SK-N-SH (cell line): ENCODE results near the gene METTL27. TPM values are rescaled to one million over a fixed set of nuclear protein-coding genes. Genes with fewer than 3 reads are reported as not detected.
"Not testable (repeated sequence)": the region's sequence is repeated elsewhere in the genome, so short reads cannot be mapped to it uniquely, and the experiment has no call there.

ENCODE experiments used
- CTCF ChIA-PET: fragments of 300-600, 350-600 bp; formaldehyde crosslinking; extraction: SDS; loops from one replicate; lab custom pipeline; 2021; lab: Yijun Ruan, JAX
- POLR2A ChIA-PET: fragments of 350-600 bp; sonication (Branson Sonifier 250); formaldehyde crosslinking; extraction: SDS; loops from one replicate; lab custom pipeline; 2020; ENCODE audit warnings: antibody characterized with exemption, inconsistent platforms; lab: Yijun Ruan, JAX
- DNase-seq: peaks from one replicate; pipeline ENCODE4 v3.0.0; 2012
- H2AFZ ChIP-seq: fragments of 200-600 bp; sonication (generic); 2 replicates; pipeline ENCODE4 v1.8.1; 2016; ENCODE audit warnings: antibody characterized with exemption, mild to moderate bottlenecking, low read depth
- H3F3A ChIP-seq: fragments of 200-600 bp; sonication (generic); replicated peaks from 2 replicates; pipeline ENCODE3; 2016; ENCODE audit warnings: antibody characterized with exemption, mild to moderate bottlenecking; ENCODE audit not compliant: insufficient read depth
- H3K27ac ChIP-seq, 2 experiments: fragments of 200-500 bp in 1 of 2; fragments of 200-600 bp in 1 of 2; sonication (Bioruptor generic) in 1 of 2; sonication (generic), shearing (Covaris generic) in 1 of 2; 2 replicates each; pipeline versions ENCODE4 v1.5.1 to v1.6.1; 2014 to 2016; ENCODE audit warnings: low read depth in 2 of 2, inconsistent platforms in 1 of 2, low read length in 1 of 2, mild to moderate bottlenecking in 1 of 2, mixed read lengths in 1 of 2
- H3K27me3 ChIP-seq: fragments of 200-600 bp; sonication (generic), shearing (Covaris generic); 2 replicates; pipeline ENCODE4 v1.6.1; 2016; ENCODE audit warnings: mixed run types; ENCODE audit not compliant: insufficient read depth
- H3K36me3 ChIP-seq, 2 experiments: fragments of 200-500 bp in 1 of 2; fragments of 200-600 bp in 1 of 2; sonication (Bioruptor generic) in 1 of 2; sonication (generic) in 1 of 2; replicated peaks in 1 of 2; 2 replicates each; pipeline versions ENCODE3 to v1.5.1; 2014 to 2016; ENCODE audit warnings: low read length in 1 of 2, mild to moderate bottlenecking in 1 of 2; ENCODE audit not compliant: insufficient read depth in 2 of 2, control insufficient read depth in 1 of 2
- H3K4me1 ChIP-seq, 2 experiments: fragments of 200-500 bp in 1 of 2; fragments of 200-600 bp in 1 of 2; sonication (Bioruptor generic) in 1 of 2; sonication (generic), shearing (Covaris generic) in 1 of 2; 2 replicates each; pipeline versions ENCODE4 v1.5.1 to v1.6.1; 2014 to 2016; ENCODE audit warnings: low read depth in 1 of 2, low read length in 1 of 2, mixed run types in 1 of 2; ENCODE audit not compliant: insufficient read depth in 2 of 2, control insufficient read depth in 1 of 2
- H3K4me2 ChIP-seq: fragments of 200-600 bp; sonication (generic), shearing (Covaris generic); 2 replicates; pipeline ENCODE4 v1.6.1; 2017; ENCODE audit warnings: mixed run types
- H3K4me3 ChIP-seq, 2 experiments: fragments of 200-500 bp in 1 of 2; fragments of 200-600 bp in 1 of 2; sonication (Bioruptor generic) in 1 of 2; sonication (generic), shearing (Covaris generic) in 1 of 2; 2 replicates each; pipeline versions ENCODE4 v1.5.1 to v1.8.1; 2014 to 2016; ENCODE audit warnings: low read depth in 2 of 2, inconsistent platforms in 1 of 2, low read length in 1 of 2, mild to moderate bottlenecking in 1 of 2, mixed read lengths in 1 of 2, moderate library complexity in 1 of 2
- H3K79me2 ChIP-seq: fragments of 200-600 bp; sonication (generic); 2 replicates; pipeline ENCODE4 v1.8.1; 2017; ENCODE audit warnings: mild to moderate bottlenecking; ENCODE audit not compliant: insufficient read depth
- H3K9ac ChIP-seq: fragments of 200-600 bp; sonication (generic); 2 replicates; pipeline ENCODE4 v1.6.1; 2017; ENCODE audit warnings: mixed run types
- H3K9me2 ChIP-seq: fragments of 200-600 bp; sonication (generic); 2 replicates; pipeline ENCODE4 v1.6.1; 2017; ENCODE audit warnings: mixed run types
- H3K9me3 ChIP-seq: fragments of 200-600 bp; sonication (generic); 2 replicates; pipeline ENCODE4 v1.6.1; 2017; ENCODE audit warnings: mixed run types, mild to moderate bottlenecking, moderate library complexity
- H4K20me1 ChIP-seq: fragments of 200-600 bp; sonication (generic); 2 replicates; pipeline ENCODE4 v1.6.1; 2017; ENCODE audit warnings: mild to moderate bottlenecking, mixed run types; ENCODE audit not compliant: insufficient read depth
- CHD2 ChIP-seq: fragments of 150-350 bp; IDR thresholded peaks from 2 replicates; pipeline ENCODE4 v1.6.1; 2018; ENCODE audit warnings: low read length; ENCODE audit not compliant: partially characterized antibody
- GABPA ChIP-seq: IDR thresholded peaks from 2 replicates; pipeline ENCODE4 v1.4.0; 2012; ENCODE audit warnings: low read depth, mild to moderate bottlenecking
- GATA2 ChIP-seq: sonication (generic); formaldehyde crosslinking; IDR thresholded peaks from 2 replicates; pipeline ENCODE4 v1.5.0; 2020; ENCODE audit warnings: mild to moderate bottlenecking, missing genetic modification reagents
- JUND ChIP-seq: IDR thresholded peaks from 2 replicates; pipeline ENCODE4 v1.4.0; 2012
- MEF2A ChIP-seq: IDR thresholded peaks from 2 replicates; pipeline ENCODE4 v1.4.0; 2012; ENCODE audit warnings: low read depth, borderline replicate concordance
- MXI1 ChIP-seq: IDR thresholded peaks from 2 replicates; pipeline ENCODE4 v1.6.1; 2012; ENCODE audit warnings: mild to moderate bottlenecking, low read depth, low read length, improper control_type of control experiment
- NRF1 ChIP-seq: IDR thresholded peaks from 2 replicates; pipeline ENCODE4 v1.6.1; 2012; ENCODE audit warnings: low read depth, mild to moderate bottlenecking, low read length
- SIN3A ChIP-seq: IDR thresholded peaks from 2 replicates; pipeline ENCODE4 v1.6.1; 2012; ENCODE audit warnings: low read depth, mild to moderate bottlenecking, low read length, moderate library complexity, borderline replicate concordance
- TAF1 ChIP-seq: IDR thresholded peaks from 2 replicates; pipeline ENCODE4 v1.6.1; 2012; ENCODE audit warnings: low read depth, mild to moderate bottlenecking, low read length, moderate library complexity, borderline replicate concordance
- TEAD4 ChIP-seq: IDR thresholded peaks from 2 replicates; pipeline ENCODE4 v1.4.0; 2012; ENCODE audit warnings: mild to moderate bottlenecking, borderline replicate concordance; ENCODE audit not compliant: insufficient read depth
- USF2 ChIP-seq: fragments of 150-350 bp; IDR thresholded peaks from 2 replicates; pipeline ENCODE4 v1.6.1; 2017; ENCODE audit warnings: antibody characterized with exemption, low read length, low read depth, borderline replicate concordance
- WGBS: methylation state at CpG from one replicate; pipeline ENCODE4 v1.1.6; 2017; ENCODE audit warnings: low lambda C conversion rate; 5-methylcytosine and 5-hydroxymethylcytosine counted together
- polyA plus RNA-seq, 3 experiments: library from polyadenylated mRNA; depleted of rRNA; stranded (reverse); fragments of >200 nt; gene quantifications; 2 replicates each; pipeline ENCODE4 v1.2.3, GENCODE V29; 2012
- TF ChIP-seq, protein P1 (sequence below): fragments of 150-350 bp; IDR thresholded peaks from 2 replicates; pipeline ENCODE4 v1.6.1; 2016; ENCODE audit warnings: mild to moderate bottlenecking, low read depth, low read length

METTL27 gene
- polyA plus RNA-seq, 1 of the 3 experiments (the other 2 are of a cell fraction): 3.1 TPM

DNA sequence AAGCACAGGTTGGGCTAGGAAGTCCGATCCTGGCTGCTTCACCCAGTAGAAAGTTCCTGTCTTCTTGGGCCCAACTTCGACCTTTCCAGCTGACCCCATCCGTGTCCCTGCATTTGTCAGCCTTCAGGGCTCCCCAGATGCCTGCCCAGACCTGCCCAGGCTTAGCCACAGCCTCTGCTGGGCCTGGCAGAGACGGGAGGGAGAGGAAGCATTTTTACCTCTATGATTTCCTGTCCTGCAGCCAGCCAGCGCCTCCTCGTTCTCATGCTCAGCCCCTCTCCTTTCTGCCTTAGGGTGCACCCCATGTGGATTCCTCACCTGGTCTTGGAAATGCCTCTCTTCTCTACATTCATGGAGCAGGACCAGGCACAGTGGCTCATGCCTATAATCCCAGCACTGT is 3.7 kb downstream of the METTL27 start:
- CTCF ChIA-PET: interaction anchor here (5.3 to 11.5 kb wide), 2 partner anchors 11 to 17 kb away, joined by 44 to 80 read pairs; no protein-coding TSS in a partner anchor
- POLR2A ChIA-PET: no interaction called here
- no peak for DNase-seq

GRCh38 chr7:73837167-73837566 is 5.1 kb downstream of the METTL27 start:
- not testable (repeated sequence) for H3K79me2 ChIP-seq, H3F3A ChIP-seq
- POLR2A ChIA-PET: interaction anchor here (0.6 to 1.4 kb wide), 5 partner anchors 8 to 423 kb away, joined by 3 to 6 read pairs (median 4); no protein-coding TSS in a partner anchor

More for the DNA sequence above, 3.7 kb downstream of the METTL27 start:
- Histone ChIP-seq H3K9me3 (no peaks in the 10 kb centered on the region), H3K79me2 (peaks cover 4% of the 10 kb centered on the region; the same call in 1 of the 2 replicates), H3K36me3 (no peaks in the 10 kb centered on the region), H3K4me2 (no peak overlapping the region), H3K9me2 (no peaks in the 10 kb centered on the region), H3K4me3 (no peak overlapping the region), H3K27me3 (no peaks in the 10 kb centered on the region), H3K27ac (no peak overlapping the region), H4K20me1 (no peaks in the 10 kb centered on the region), H3K9ac (no peak overlapping the region), H2AFZ (no peak overlapping the region), H3K4me1 (peaks cover 0 to 8% of the 10 kb centered on the region in 2 experiments; a peak in 1 of 4 replicates), H3F3A (peaks cover 9% of the 10 kb centered on the region)
- no peak for TF ChIP-seq NRF1
- no peak for TF ChIP-seq CHD2
- TF ChIP-seq JUND: no peak
- no peak for TF ChIP-seq GABPA
- no peak for TF ChIP-seq TAF1
- no peak for TF ChIP-seq TEAD4
- TF ChIP-seq GATA2 (CRISPR knock-in tag): no peak
- no peak for TF ChIP-seq USF2
- no peak for TF ChIP-seq MXI1
- TF ChIP-seq, protein P1, sequence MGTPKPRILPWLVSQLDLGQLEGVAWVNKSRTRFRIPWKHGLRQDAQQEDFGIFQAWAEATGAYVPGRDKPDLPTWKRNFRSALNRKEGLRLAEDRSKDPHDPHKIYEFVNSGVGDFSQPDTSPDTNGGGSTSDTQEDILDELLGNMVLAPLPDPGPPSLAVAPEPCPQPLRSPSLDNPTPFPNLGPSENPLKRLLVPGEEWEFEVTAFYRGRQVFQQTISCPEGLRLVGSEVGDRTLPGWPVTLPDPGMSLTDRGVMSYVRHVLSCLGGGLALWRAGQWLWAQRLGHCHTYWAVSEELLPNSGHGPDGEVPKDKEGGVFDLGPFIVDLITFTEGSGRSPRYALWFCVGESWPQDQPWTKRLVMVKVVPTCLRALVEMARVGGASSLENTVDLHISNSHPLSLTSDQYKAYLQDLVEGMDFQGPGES: no peak
- no peak for TF ChIP-seq MEF2A
- TF ChIP-seq SIN3A: no peak
- 90% methylated on average over 6 of the region's 6 CpGs for WGBS

More at GRCh38 chr7:73837167-73837566, 5.1 kb downstream of the METTL27 start:
- DNase-seq, H3K27me3 ChIP-seq, H2AFZ ChIP-seq, H3K4me1 ChIP-seq, H3K27ac ChIP-seq, H3K9me2 ChIP-seq, H3K9ac ChIP-seq, H3K4me3 ChIP-seq, H3K36me3 ChIP-seq, H4K20me1 ChIP-seq, H3K4me2 ChIP-seq, H3K9me3 ChIP-seq: not testable (repeated sequence)
- CTCF ChIA-PET: interaction anchor here (0.7 to 11.5 kb wide), 2 partner anchors 10 to 18 kb away, joined by 3 to 80 read pairs; no protein-coding TSS in a partner anchor
